Nephron (organoid): ENCODE measurements around the gene RAB11FIP4.

ENCODE experiments used
- H3K27ac Mint-ChIP-seq, 3 experiments: 2 replicates each; pipeline ENCODE4 v1.8.0; 2020; ENCODE audit warnings: mixed read lengths in 3 of 3, mild to moderate bottlenecking in 2 of 3, moderate library complexity in 1 of 3
- H3K27me3 Mint-ChIP-seq: 2 replicates; pipeline ENCODE4 v1.8.0; 2021; ENCODE audit warnings: low read depth, mild to moderate bottlenecking, moderate library complexity, mixed read lengths
- H3K36me3 Mint-ChIP-seq: 2 replicates; pipeline ENCODE4 v1.8.0; 2020; ENCODE audit warnings: low read depth, mixed read lengths
- H3K4me1 Mint-ChIP-seq: 2 replicates; pipeline ENCODE4 v1.8.0; 2020; ENCODE audit warnings: mixed read lengths
- H3K4me3 Mint-ChIP-seq, 3 experiments: 2 replicates each; pipeline ENCODE4 v1.8.0; 2020; ENCODE audit warnings: mild to moderate bottlenecking in 3 of 3, mixed read lengths in 3 of 3, moderate library complexity in 2 of 3
- H3K9me3 Mint-ChIP-seq: 2 replicates; pipeline ENCODE4 v1.8.0; 2020; ENCODE audit warnings: mixed read lengths
- TF ChIP-seq, protein P1 (sequence below), 3 experiments: fragments of 200-600 bp; sonication (generic); IDR thresholded peaks; one replicate each; pipeline ENCODE4 v1.5.0; 2021; ENCODE audit warnings: antibody characterized with exemption in 3 of 3; ENCODE audit not compliant: unreplicated experiment in 3 of 3

Gene RAB11FIP4

DNA sequence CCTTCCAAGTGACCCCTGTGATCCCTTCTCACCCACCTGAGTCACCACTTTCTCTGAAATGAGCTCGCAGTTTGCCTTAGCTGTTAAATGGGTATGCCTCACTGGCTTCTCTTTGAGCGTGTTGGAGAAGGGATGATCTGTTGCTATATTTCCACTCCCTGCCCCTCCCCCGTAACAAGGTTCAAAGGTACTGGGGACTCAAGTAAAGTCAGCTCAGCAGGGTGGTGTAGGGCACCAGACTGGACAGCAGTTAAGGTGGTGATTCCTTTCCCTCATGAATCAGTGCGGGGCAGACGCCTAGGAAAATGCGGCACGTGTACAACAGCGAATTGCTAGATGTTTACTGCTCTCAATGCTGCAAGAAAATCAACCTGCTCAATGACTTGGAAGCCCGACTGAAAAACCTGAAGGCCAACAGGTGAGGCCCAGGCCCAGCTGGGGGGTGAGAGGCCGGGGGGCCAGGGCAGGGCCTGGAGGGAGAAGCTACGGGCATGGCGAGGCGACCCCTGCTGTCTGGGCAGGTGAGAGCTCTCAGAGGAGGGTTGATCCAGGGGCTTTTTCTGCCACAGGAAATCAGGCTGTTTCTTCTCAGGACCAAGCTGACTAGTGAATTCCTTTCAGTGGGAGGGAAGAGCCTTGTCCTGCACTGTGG is 130.3 kb downstream of the RAB11FIP4 start:
- Mint-ChIP-seq H3K27ac (no peak overlapping the region), H3K4me1 (no peaks in the 10 kb centered on the region), H3K9me3 (no peaks in the 10 kb centered on the region), H3K4me3 (no peak overlapping the region), H3K36me3 (no peaks in the 10 kb centered on the region), H3K27me3 (peaks cover 4% of the 10 kb centered on the region)
- TF ChIP-seq, protein P1, sequence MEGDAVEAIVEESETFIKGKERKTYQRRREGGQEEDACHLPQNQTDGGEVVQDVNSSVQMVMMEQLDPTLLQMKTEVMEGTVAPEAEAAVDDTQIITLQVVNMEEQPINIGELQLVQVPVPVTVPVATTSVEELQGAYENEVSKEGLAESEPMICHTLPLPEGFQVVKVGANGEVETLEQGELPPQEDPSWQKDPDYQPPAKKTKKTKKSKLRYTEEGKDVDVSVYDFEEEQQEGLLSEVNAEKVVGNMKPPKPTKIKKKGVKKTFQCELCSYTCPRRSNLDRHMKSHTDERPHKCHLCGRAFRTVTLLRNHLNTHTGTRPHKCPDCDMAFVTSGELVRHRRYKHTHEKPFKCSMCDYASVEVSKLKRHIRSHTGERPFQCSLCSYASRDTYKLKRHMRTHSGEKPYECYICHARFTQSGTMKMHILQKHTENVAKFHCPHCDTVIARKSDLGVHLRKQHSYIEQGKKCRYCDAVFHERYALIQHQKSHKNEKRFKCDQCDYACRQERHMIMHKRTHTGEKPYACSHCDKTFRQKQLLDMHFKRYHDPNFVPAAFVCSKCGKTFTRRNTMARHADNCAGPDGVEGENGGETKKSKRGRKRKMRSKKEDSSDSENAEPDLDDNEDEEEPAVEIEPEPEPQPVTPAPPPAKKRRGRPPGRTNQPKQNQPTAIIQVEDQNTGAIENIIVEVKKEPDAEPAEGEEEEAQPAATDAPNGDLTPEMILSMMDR (IDR thresholded peaks at IDR 0.05; ENCODE audit: unreplicated experiment in 3 of 3) = no peak

DNA sequence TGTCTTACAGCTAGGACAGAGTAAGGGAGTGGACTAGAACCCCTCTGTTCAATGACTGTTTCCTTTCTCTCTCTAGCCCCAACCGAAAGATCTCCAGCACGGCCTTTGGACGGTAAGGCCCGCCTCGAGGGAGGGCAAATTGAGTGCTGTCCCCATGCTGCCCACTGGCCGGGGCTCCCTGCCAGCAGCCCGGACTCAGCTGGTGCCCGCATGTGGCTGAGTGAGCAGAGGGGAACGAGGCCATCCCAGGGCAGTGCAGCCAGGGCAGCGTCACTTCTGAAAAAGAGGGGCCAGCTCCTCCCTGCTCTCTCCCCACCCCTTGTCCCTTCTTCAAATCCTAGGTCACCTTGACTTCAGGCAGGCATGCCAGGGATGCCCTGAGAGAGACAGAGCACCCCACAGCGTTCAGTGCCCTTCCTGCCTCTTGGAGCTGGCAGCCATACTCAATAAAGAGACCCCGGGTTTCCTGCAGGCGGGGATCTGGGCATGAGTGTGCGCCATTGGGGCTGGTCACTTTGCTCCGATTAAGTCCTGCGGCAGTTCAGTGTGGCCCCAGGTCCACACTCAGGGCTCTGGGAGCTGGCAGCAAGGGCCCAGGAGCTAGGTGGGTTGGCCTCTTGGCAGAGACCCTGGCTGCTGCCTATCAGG is 130.9 kb downstream of the RAB11FIP4 start:
- Mint-ChIP-seq H3K4me1 (no peaks in the 10 kb centered on the region), H3K4me3 (no peak overlapping the region), H3K9me3 (no peaks in the 10 kb centered on the region), H3K27ac (no peak overlapping the region), H3K27me3 (peaks cover 4% of the 10 kb centered on the region), H3K36me3 (no peaks in the 10 kb centered on the region)
- TF ChIP-seq, protein P1 (IDR thresholded peaks at IDR 0.05; ENCODE audit: unreplicated experiment in 3 of 3) = no peak

DNA sequence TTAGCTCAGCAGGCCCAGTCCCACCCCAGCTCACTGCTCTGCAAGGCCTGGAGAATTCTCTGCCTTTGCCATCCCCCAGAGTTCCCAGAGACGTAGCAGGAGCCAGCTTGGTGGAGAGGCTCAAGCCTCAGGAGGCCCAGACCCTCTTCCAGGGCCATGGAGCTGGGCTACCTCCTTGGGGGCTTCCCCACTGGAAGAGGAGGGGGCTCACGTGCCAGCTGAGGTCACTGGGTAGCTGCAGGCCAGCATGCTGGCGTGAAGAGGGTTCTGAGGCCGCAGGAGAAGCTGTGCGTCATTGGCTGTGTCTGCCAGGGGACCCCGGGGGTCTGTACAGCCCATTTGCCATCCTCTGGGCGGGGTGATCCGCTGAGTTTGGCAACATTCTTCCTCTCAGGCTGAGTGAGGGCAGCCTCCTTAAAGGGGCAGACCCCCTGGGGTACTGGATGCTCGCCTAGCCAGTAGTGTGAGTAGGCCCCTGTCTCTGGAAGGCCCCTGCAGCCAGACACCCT is 131.6 kb downstream of the RAB11FIP4 start:
- H3K4me1 Mint-ChIP-seq = no peaks in the 10 kb centered on the region
- H3K36me3 Mint-ChIP-seq = no peaks in the 10 kb centered on the region
- H3K4me3 Mint-ChIP-seq = no peak overlapping the region
- H3K9me3 Mint-ChIP-seq = no peaks in the 10 kb centered on the region
- H3K27ac Mint-ChIP-seq = no peak overlapping the region
- peaks cover 4% of the 10 kb centered on the region for H3K27me3 Mint-ChIP-seq
- TF ChIP-seq, protein P1 (IDR thresholded peaks at IDR 0.05; ENCODE audit: unreplicated experiment in 3 of 3) = no peak

DNA sequence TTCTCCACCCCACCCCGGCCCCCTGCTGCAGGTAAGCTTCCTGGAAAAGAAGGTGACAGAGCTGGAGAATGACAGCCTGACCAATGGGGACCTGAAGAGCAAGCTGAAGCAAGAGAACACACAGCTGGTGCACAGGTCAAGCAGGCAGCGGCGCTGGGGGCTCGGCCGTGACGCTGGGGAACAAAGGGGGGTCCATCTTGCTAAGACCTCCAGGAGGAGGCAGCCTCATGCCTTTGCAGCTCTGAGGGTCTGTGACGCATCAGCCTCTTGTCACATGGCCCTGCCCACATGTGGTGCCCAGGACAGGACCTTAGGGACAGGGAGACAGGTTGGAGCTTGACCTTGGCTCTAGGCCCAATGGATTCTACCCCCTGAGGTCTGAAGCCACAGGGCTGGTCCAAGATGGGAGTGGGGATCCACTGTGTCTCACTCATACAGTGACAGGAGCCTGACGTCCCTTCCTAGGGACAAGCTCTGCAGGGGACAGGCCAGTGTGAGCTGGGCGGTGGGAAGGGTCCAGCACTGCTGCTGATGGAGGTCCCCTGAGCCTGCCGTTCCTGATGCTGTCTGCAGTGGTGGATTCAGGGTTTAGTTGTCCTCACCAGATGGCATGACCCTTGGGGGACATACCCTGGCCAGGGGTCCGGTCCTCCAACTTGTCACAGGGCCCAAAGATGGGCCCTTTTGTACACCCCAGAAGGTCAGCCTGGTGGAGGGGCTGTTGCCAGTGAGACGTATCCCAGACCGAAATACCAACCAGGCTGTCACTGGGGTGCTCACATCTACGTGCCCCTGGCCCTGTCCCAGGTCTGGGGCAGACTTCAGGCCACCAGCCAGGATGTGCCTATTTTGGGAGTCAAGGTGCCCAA is 132.6 kb downstream of the RAB11FIP4 start:
- Mint-ChIP-seq H3K27ac (no peak overlapping the region), H3K36me3 (no peaks in the 10 kb centered on the region), H3K9me3 (no peaks in the 10 kb centered on the region), H3K4me3 (no peak overlapping the region), H3K27me3 (peaks cover 4% of the 10 kb centered on the region), H3K4me1 (no peaks in the 10 kb centered on the region)
- TF ChIP-seq, protein P1 (IDR thresholded peaks at IDR 0.05; ENCODE audit: unreplicated experiment in 3 of 3) = no peak

DNA sequence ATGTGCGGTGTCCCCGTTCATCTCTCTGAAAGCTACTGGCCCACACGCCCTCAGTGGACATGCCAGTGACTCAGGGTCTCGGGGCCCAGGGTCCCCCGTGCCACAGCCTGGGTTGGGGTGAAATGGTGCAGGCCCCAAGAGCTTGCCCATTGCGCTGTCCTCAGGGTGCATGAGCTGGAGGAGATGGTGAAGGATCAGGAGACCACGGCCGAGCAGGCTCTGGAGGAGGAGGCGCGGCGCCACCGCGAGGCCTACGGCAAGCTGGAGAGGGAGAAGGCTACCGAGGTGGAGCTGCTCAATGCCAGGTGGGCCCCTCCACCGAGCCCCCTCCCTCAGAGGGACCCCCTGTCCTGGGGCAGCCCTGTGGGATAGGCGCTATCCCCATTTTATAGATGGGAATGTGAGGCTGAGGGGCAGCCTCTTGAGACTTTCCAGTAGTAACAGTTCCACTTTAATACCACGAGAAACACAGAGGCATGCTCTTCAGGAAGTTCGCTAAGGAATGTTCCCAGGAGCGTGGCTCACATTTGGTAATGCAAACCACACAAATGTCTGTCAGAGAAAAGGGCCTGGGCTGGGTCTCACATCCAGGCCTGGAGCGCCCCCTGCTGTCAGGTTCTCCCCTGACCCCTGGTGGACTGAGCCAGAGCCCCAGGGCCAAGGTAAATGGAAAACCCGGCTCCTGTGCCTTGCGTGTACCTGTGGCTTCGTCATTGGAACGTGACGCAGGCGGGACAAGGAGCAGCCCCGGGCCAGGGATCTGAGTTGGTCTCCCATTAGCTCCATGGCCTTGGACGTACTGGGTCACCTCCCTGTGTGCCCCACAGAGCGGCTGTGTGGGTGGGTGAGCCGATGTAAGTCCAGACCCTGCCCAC is 133.7 kb downstream of the RAB11FIP4 start:
- Mint-ChIP-seq H3K9me3 (no peaks in the 10 kb centered on the region), H3K27ac (no peak overlapping the region), H3K4me1 (no peaks in the 10 kb centered on the region), H3K4me3 (no peak overlapping the region), H3K36me3 (no peaks in the 10 kb centered on the region), H3K27me3 (peaks cover 4% of the 10 kb centered on the region)
- TF ChIP-seq, protein P1 (IDR thresholded peaks at IDR 0.05; ENCODE audit: unreplicated experiment in 3 of 3) = peak; percentile 63 to 88 (median 83)
